OCI-LY3 (cell line): ENCODE measurements around the gene SERPINI2.

ENCODE experiments used
- H2AFZ ChIP-seq: fragments of 200-600, 300-600 bp; shearing (Covaris generic); 2 replicates; pipeline ENCODE4 v1.6.0; 2014; ENCODE audit warnings: antibody characterized with exemption, low read depth, low read length
- H3K27ac ChIP-seq: fragments of 200-600, 300-600 bp; sonication (generic); 2 replicates; pipeline ENCODE4 v1.5.1; 2014; ENCODE audit warnings: mild to moderate bottlenecking, low read length, moderate library complexity, mixed read lengths
- H3K27me3 ChIP-seq: fragments of 200-600, 300-600 bp; sonication (generic); 2 replicates; pipeline ENCODE4 v1.6.1; 2014; ENCODE audit warnings: low read depth, low read length, mixed read lengths
- H3K36me3 ChIP-seq: fragments of 200-600, 300-600 bp; sonication (generic); replicated peaks from 2 replicates; pipeline ENCODE3; 2014; ENCODE audit warnings: low read depth, low read length, mixed read lengths
- H3K4me1 ChIP-seq: fragments of 300-600, 200-600 bp; sonication (generic); 2 replicates; pipeline ENCODE4 v1.6.1; 2014; ENCODE audit warnings: low read length, mixed read lengths
- H3K4me2 ChIP-seq: fragments of 200-600, 300-600 bp; sonication (generic); 2 replicates; pipeline ENCODE4 v1.6.1; 2014; ENCODE audit warnings: low read length, mixed read lengths
- H3K4me3 ChIP-seq: fragments of 300-600, 200-600 bp; sonication (generic); 2 replicates; pipeline ENCODE4 v1.5.1; 2014; ENCODE audit warnings: antibody characterized with exemption, mild to moderate bottlenecking, low read length, moderate library complexity
- H3K79me2 ChIP-seq: fragments of 300-600, 200-600 bp; shearing (Covaris generic); 2 replicates; pipeline ENCODE4 v1.6.1; 2014; ENCODE audit warnings: mild to moderate bottlenecking, low read length, mixed read lengths
- H3K9ac ChIP-seq: fragments of 300-600, 200-600 bp; shearing (Covaris generic); 2 replicates; pipeline ENCODE4 v1.6.0; 2014; ENCODE audit warnings: mild to moderate bottlenecking, low read length, moderate library complexity
- H3K9me3 ChIP-seq: fragments of 200-600, 300-600 bp; shearing (Covaris generic); 2 replicates; pipeline ENCODE4 v1.6.1; 2014; ENCODE audit warnings: low read length, mixed read lengths; ENCODE audit not compliant: insufficient read depth
- H4K20me1 ChIP-seq: fragments of 200-600, 300-600 bp; sonication (generic); 2 replicates; pipeline ENCODE4 v1.6.1; 2016; ENCODE audit warnings: low read length, mixed read lengths; ENCODE audit not compliant: insufficient read depth
- EZH2phosphoT487 ChIP-seq: fragments of 200-600 bp; shearing (Covaris generic); IDR thresholded peaks from 2 replicates; pipeline ENCODE4 v1.6.1; 2018; ENCODE audit warnings: antibody characterized with exemption, mixed run types, low read depth
- TF ChIP-seq, protein P1 (sequence below): fragments of 200-600, 300-600 bp; sonication (generic); IDR thresholded peaks from 2 replicates; pipeline ENCODE4 v1.5.1; 2014; ENCODE audit warnings: antibody characterized with exemption, low read length, low read depth

The SERPINI2 gene

DNA sequence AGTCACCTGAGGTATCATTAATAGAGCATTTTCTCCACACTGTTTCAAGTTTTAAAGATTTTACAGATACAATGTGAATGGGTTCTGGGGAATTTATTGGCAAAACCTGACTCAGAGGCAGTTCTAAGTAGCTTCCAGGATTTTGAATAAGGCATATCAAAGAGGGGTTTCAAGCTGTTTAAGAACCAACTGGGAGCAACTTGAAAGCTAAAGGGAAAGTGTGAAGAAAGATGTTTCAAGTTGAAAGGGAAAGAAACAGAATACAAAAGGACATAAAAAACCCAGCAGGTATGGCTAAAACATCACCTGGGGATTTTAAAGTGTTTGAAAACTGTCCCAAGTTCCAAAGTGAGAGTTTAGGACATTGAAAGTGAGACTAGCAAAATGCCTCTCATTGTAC, 17.8 kb upstream of the SERPINI2 start:
- no peak overlapping the region for H3K4me2 ChIP-seq
- H3K4me1 ChIP-seq = peaks cover 9% of the 10 kb centered on the region
- no peak overlapping the region for H3K9ac ChIP-seq
- H3K27me3 ChIP-seq = peaks cover 4% of the 10 kb centered on the region; the same call in 1 of the 2 replicates
- H3K27ac ChIP-seq = no peak overlapping the region
- H3K9me3 ChIP-seq = no peaks in the 10 kb centered on the region
- H3K36me3 ChIP-seq = no peaks in the 10 kb centered on the region
- no peaks in the 10 kb centered on the region for H4K20me1 ChIP-seq
- TF ChIP-seq, protein P1, sequence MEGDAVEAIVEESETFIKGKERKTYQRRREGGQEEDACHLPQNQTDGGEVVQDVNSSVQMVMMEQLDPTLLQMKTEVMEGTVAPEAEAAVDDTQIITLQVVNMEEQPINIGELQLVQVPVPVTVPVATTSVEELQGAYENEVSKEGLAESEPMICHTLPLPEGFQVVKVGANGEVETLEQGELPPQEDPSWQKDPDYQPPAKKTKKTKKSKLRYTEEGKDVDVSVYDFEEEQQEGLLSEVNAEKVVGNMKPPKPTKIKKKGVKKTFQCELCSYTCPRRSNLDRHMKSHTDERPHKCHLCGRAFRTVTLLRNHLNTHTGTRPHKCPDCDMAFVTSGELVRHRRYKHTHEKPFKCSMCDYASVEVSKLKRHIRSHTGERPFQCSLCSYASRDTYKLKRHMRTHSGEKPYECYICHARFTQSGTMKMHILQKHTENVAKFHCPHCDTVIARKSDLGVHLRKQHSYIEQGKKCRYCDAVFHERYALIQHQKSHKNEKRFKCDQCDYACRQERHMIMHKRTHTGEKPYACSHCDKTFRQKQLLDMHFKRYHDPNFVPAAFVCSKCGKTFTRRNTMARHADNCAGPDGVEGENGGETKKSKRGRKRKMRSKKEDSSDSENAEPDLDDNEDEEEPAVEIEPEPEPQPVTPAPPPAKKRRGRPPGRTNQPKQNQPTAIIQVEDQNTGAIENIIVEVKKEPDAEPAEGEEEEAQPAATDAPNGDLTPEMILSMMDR = no peak
- TF ChIP-seq EZH2phosphoT487 = no peak
- no peak overlapping the region for H2AFZ ChIP-seq
- H3K4me3 ChIP-seq = no peak overlapping the region
- no peaks in the 10 kb centered on the region for H3K79me2 ChIP-seq

DNA sequence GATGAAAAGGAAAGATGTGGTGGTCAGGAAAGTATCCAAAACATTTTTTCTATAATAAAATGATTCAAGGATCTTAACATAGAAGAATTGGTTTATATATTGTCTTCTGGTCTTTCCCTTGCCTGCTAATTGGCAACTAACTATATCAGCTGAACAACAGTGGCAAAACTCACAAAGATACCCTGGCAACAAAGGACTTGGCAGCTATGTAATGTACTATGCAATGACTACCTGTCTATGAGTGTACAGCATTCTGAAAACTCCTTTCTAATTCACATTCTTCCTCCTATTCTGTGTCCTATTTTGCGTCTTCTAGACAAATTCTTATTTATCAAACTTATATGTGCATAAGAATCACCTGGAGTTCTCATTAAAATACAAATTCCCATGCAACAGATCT, 15.7 kb upstream of the SERPINI2 start:
- Histone ChIP-seq H3K9ac (no peak overlapping the region), H3K9me3 (no peaks in the 10 kb centered on the region), H3K4me2 (no peak overlapping the region), H3K4me1 (peaks cover 9% of the 10 kb centered on the region), H4K20me1 (no peaks in the 10 kb centered on the region), H3K27ac (no peak overlapping the region), H3K4me3 (no peak overlapping the region), H3K36me3 (no peaks in the 10 kb centered on the region), H3K27me3 (peaks cover 4% of the 10 kb centered on the region; the same call in 1 of the 2 replicates), H2AFZ (no peak overlapping the region), H3K79me2 (no peaks in the 10 kb centered on the region)
- TF ChIP-seq, protein P1 = no peak
- no peak for TF ChIP-seq EZH2phosphoT487

DNA sequence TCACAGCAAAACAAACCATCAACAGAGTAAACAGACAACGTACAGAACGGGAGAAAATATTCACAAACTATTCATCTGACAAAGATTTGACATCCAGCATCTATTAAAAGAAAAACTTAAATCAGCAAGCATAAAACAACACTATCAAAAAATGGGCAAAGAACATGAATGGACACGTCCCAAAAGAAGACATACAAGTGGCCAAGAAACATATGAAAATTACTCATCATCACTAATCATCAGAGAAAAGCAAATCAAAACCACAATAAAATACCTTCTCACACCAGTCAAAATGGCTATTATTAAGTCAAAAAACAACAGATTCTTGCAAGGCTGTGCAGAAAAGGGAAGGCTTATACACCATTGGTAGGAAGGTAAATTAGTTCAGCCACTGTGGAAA, 13.7 kb upstream of the SERPINI2 start:
- H3K4me3 ChIP-seq = no peak overlapping the region
- no peak for TF ChIP-seq EZH2phosphoT487
- TF ChIP-seq, protein P1 = no peak

GRCh38 chr3:167484551-167484950, 10.7 kb upstream of the SERPINI2 start:
- H3K4me2 ChIP-seq = no peak overlapping the region
- TF ChIP-seq EZH2phosphoT487 = no peak
- no peaks in the 10 kb centered on the region for H3K79me2 ChIP-seq
- H4K20me1 ChIP-seq = no peaks in the 10 kb centered on the region
- H3K4me3 ChIP-seq = no peak overlapping the region
- H3K9me3 ChIP-seq = no peaks in the 10 kb centered on the region
- H3K4me1 ChIP-seq = peaks cover 4% of the 10 kb centered on the region; the same call in 1 of the 2 replicates
- no peaks in the 10 kb centered on the region for H3K27me3 ChIP-seq
- no peak overlapping the region for H2AFZ ChIP-seq
- no peak overlapping the region for H3K9ac ChIP-seq
- no peak overlapping the region for H3K27ac ChIP-seq
- no peaks in the 10 kb centered on the region for H3K36me3 ChIP-seq

More for the DNA sequence above, 13.7 kb upstream of the SERPINI2 start:
- Histone ChIP-seq H3K4me2 (no peak overlapping the region), H4K20me1 (no peaks in the 10 kb centered on the region), H3K36me3 (no peaks in the 10 kb centered on the region), H3K4me1 (peaks cover 9% of the 10 kb centered on the region), H3K9me3 (no peaks in the 10 kb centered on the region), H3K9ac (no peak overlapping the region), H3K79me2 (no peaks in the 10 kb centered on the region), H2AFZ (no peak overlapping the region), H3K27me3 (peaks cover 4% of the 10 kb centered on the region; the same call in 1 of the 2 replicates), H3K27ac (no peak overlapping the region)
